Amniotic stem cell (primary cell): Measurements from ENCODE around the gene SLC6A11.

Experiments
- DNase-seq: peaks from one replicate; lab custom pipeline; 2025; lab: John Stamatoyannopoulos, UW

SLC6A11 gene

GRCh38 chr3:10981031-10981430 is 165.0 kb downstream of the SLC6A11 start:
- DNase-seq: no peak

- DNase-seq: no peak
These were observed 165.9 kb downstream of the SLC6A11 start for GRCh38 chr3:10981961-10982360.

GRCh38 chr3:10982782-10983181 is 166.8 kb downstream of the SLC6A11 start:
- DNase-seq: no peak

- peak; percentile 4 for DNase-seq
These were observed 167.3 kb downstream of the SLC6A11 start for GRCh38 chr3:10983219-10983916.

GRCh38 chr3:10984371-10984896 is 168.4 kb downstream of the SLC6A11 start:
- no peak for DNase-seq

- no peak for DNase-seq
These were observed 169.2 kb downstream of the SLC6A11 start for GRCh38 chr3:10985181-10985580.

GRCh38 chr3:10986592-10986991 is 170.6 kb downstream of the SLC6A11 start:
- no peak for DNase-seq

- DNase-seq: no peak
These were observed 172.1 kb downstream of the SLC6A11 start for GRCh38 chr3:10988001-10988665.

- no peak for DNase-seq
These were observed 173.0 kb downstream of the SLC6A11 start for GRCh38 chr3:10988991-10989484.
